ENCODE data around the gene TRMO.
"Not testable (repeated sequence)": the region's sequence is repeated elsewhere in the genome, so short reads cannot be mapped to it uniquely, and the experiment has no call there.

TRMO gene

DNA sequence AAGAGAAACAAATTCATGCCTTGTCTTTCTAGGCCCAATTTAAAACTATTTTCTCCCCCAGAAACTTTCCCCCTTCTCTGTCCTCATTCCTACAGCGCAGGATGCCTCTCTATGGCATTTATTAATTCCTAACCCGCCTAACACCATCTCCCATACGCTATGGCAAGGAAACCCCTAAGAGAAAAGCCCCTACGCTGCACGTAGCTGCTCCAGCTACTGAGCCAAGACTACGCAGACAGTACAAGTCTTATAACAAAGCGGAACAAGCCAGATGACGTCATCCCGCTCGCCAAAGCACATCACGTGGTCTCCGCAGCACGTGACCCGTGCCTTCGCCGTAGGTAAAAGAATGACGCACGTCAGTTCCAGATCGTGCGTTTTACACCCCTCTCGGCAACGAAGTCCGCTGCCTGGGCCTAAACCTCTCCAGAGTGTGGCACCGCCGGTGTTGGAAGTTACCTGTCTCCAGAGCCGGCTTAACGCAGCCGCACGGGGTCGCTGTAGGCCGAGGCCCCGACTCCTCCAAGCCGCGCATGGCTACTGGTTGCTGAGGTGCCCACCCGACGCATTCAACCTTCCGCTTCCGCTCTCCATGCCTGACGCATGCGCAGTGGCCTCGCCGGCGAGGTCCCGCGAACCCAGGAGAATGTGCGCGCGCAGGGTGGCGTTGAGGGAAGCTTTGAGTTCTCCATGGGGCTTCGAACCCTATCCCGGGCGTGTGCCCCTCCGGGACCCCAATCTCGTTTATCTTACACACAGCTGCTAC, at the start of gene TRMO:
Gene TRMO, minus strand, starts transcription at position 542 of the 766 bp plus-strand sequence. Its CDS starts 7 bp downstream, at position 535.
- H3K27me3 ChIP-seq (ENCODE audit: low read depth), result peaks cover 12% of the 10 kb centered on the region
- in situ Hi-C loops (cut with MboI; ENCODE audit: low sequenced_read_pairs), result loop anchor here (25.0 kb wide), 1 partner anchor 340 kb away; the partner anchor contains the start of gene TBC1D2
- no peaks in the 10 kb centered on the region for H3K9me3 ChIP-seq

GRCh38 chr9:97970165-97970564, 47.9 kb upstream of the TRMO start:
- no peak overlapping the region for H3K4me3 ChIP-seq
- H3K4me1 ChIP-seq, result no peaks in the 10 kb centered on the region
- in situ Hi-C loops (cut with MboI; ENCODE audit: low sequenced_read_pairs), result no loop called here
- peaks cover 5% of the 10 kb centered on the region; the same call in 1 of the 2 replicates for H3K27me3 ChIP-seq (ENCODE audit: low read depth)
- no peaks in the 10 kb centered on the region for H3K36me3 ChIP-seq (replicated peaks)
- no peaks in the 10 kb centered on the region for H3K9me3 ChIP-seq
- DNase-seq (ENCODE audit: low spot score in 2 of 2), result no peak

More for the DNA sequence above, at the start of gene TRMO:
- Histone ChIP-seq H3K4me3 (peak within 1 kb of the TSS; percentile 50), H3K4me1 (peaks cover 11% of the 10 kb centered on the region), H3K36me3 (replicated peaks) (no peaks in the 10 kb centered on the region)
- DNase-seq (ENCODE audit: low spot score in 2 of 2), result peak; percentile 94 to 97

GRCh38 chr9:97969014-97969413, 46.7 kb upstream of the TRMO start:
- no peak for DNase-seq (ENCODE audit: low spot score in 2 of 2)
- H3K36me3 ChIP-seq (replicated peaks), result no peaks in the 10 kb centered on the region
- H3K4me1 ChIP-seq, result no peaks in the 10 kb centered on the region
- in situ Hi-C loops (cut with MboI; ENCODE audit: low sequenced_read_pairs), result no loop called here
- H3K9me3 ChIP-seq, result no peaks in the 10 kb centered on the region
- H3K4me3 ChIP-seq, result no peak overlapping the region
- H3K27me3 ChIP-seq (ENCODE audit: low read depth), result peaks cover 5% of the 10 kb centered on the region; the same call in 1 of the 2 replicates

DNA sequence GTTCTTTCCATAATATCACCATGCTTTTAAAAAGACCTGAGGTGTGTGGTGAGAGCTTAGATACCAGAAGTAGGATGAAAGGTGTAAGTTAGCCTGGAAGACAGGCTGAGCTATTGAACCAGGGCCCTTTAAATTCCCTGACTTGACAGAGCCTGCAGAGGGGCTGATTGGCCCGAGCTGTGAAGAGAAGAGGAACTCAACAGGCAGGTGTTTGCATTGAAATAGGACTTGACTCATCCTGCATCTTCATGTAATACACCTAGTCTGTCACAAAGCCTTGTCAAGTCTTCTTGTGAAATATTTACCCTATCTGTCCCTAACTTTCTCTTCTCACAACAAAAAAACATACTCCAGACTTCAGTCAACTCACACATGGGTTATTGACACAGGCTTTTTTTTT, 44.2 kb upstream of the TRMO start:
- no peaks in the 10 kb centered on the region for H3K27me3 ChIP-seq (ENCODE audit: low read depth)
- in situ Hi-C loops (cut with MboI; ENCODE audit: low sequenced_read_pairs), result no loop called here
- no peaks in the 10 kb centered on the region for H3K9me3 ChIP-seq
- no peaks in the 10 kb centered on the region for H3K36me3 ChIP-seq (replicated peaks)
- peaks cover 12% of the 10 kb centered on the region for H3K4me1 ChIP-seq
- no peak for DNase-seq (ENCODE audit: low spot score in 2 of 2)
- H3K4me3 ChIP-seq, result no peak overlapping the region

GRCh38 chr9:97964901-97965300, 42.6 kb upstream of the TRMO start:
- no peaks in the 10 kb centered on the region for H3K27me3 ChIP-seq (ENCODE audit: low read depth)
- DNase-seq (ENCODE audit: low spot score in 2 of 2), result no peak
- no peak overlapping the region for H3K4me3 ChIP-seq
- in situ Hi-C loops (cut with MboI; ENCODE audit: low sequenced_read_pairs), result no loop called here
- peaks cover 14% of the 10 kb centered on the region for H3K4me1 ChIP-seq
- H3K36me3 ChIP-seq (replicated peaks), result no peaks in the 10 kb centered on the region
- no peaks in the 10 kb centered on the region for H3K9me3 ChIP-seq

- in situ Hi-C loops (cut with MboI; ENCODE audit: low sequenced_read_pairs), result no loop called here
These were observed 40.9 kb upstream of the TRMO start for GRCh38 chr9:97963232-97963631.

DNA sequence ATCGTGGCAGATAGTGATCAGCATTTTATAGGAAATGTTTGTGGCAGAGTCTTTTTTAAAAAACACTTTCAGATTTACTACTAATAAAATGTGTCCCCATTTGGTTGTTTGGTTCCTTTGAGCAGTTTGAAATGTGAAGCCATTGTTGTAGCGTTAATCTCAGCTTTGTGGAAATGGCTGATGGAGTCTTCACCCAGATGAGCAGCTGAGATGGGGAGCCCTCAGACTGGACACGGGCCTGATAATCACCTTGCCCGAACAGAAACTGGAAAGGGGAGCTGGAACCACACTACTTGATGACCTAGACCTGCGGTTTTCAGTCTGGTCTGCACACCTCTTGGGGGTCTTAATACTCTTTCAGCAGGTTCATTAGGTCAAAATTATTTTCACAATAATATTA, 40.3 kb upstream of the TRMO start:
- Histone ChIP-seq H3K4me1 (peaks cover 14% of the 10 kb centered on the region), H3K27me3 (ENCODE audit: low read depth) (no peaks in the 10 kb centered on the region), H3K9me3 (no peaks in the 10 kb centered on the region), H3K4me3 (no peak overlapping the region), H3K36me3 (replicated peaks) (no peaks in the 10 kb centered on the region)
- in situ Hi-C loops (cut with MboI; ENCODE audit: low sequenced_read_pairs), result no loop called here
- peak in 1 of 2 experiments; percentile 26 for DNase-seq (ENCODE audit: low spot score in 2 of 2)

More at GRCh38 chr9:97963232-97963631, 40.9 kb upstream of the TRMO start:
- peaks cover 14% of the 10 kb centered on the region for H3K4me1 ChIP-seq
- no peak for DNase-seq (ENCODE audit: low spot score in 2 of 2)
- H3K9me3 ChIP-seq, result no peaks in the 10 kb centered on the region
- H3K4me3 ChIP-seq, result no peak overlapping the region
- no peaks in the 10 kb centered on the region for H3K36me3 ChIP-seq (replicated peaks)
- no peaks in the 10 kb centered on the region for H3K27me3 ChIP-seq (ENCODE audit: low read depth)

DNA sequence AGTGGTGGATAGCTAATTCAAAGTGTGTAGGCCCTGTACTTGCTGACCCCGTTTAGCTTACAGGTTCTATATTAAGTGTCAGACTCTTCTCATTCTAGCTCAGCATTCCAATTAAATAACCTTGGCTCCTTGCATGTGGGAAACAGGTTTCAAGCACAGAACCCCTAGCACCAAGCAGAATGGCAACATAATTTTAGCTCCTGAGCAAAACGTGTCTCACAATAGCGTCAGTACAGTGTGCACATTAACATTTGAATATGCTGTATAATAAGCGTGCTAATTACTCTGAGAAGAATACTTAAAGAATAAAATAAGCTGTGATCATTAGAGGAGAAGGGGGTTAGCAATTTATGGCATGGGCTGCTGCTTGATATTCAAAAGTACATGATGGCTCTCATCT, 39.8 kb upstream of the TRMO start:
- DNase-seq (ENCODE audit: low spot score in 2 of 2), result peak; percentile 48 to 85
- no peaks in the 10 kb centered on the region for H3K9me3 ChIP-seq
- in situ Hi-C loops (cut with MboI; ENCODE audit: low sequenced_read_pairs), result no loop called here
- no peaks in the 10 kb centered on the region for H3K27me3 ChIP-seq (ENCODE audit: low read depth)
- H3K4me3 ChIP-seq, result no peak overlapping the region
- no peaks in the 10 kb centered on the region for H3K36me3 ChIP-seq (replicated peaks)
- peaks cover 14% of the 10 kb centered on the region for H3K4me1 ChIP-seq

GRCh38 chr9:97961361-97961760, 39.1 kb upstream of the TRMO start:
- H3K9me3 ChIP-seq, result no peaks in the 10 kb centered on the region
- in situ Hi-C loops (cut with MboI; ENCODE audit: low sequenced_read_pairs), result no loop called here
- no peak for DNase-seq (ENCODE audit: low spot score in 2 of 2)

GRCh38 chr9:97960678-97961328, 38.5 kb upstream of the TRMO start:
- H3K27me3 ChIP-seq (ENCODE audit: low read depth); in situ Hi-C loops (cut with MboI; ENCODE audit: low sequenced_read_pairs); DNase-seq (ENCODE audit: low spot score in 2 of 2); H3K36me3 ChIP-seq (replicated peaks); H3K9me3 ChIP-seq; H3K4me3 ChIP-seq: not testable (repeated sequence)
- peaks cover 14% of the 10 kb centered on the region for H3K4me1 ChIP-seq

More at GRCh38 chr9:97961361-97961760, 39.1 kb upstream of the TRMO start:
- H3K4me3 ChIP-seq, result no peak overlapping the region
- H3K27me3 ChIP-seq (ENCODE audit: low read depth), result no peaks in the 10 kb centered on the region
- peaks cover 14% of the 10 kb centered on the region for H3K4me1 ChIP-seq
- no peaks in the 10 kb centered on the region for H3K36me3 ChIP-seq (replicated peaks)

- Histone ChIP-seq H3K27me3 (ENCODE audit: low read depth) (no peaks in the 10 kb centered on the region), H3K4me1 (peaks cover 14% of the 10 kb centered on the region), H3K36me3 (replicated peaks) (no peaks in the 10 kb centered on the region), H3K4me3 (no peak overlapping the region), H3K9me3 (no peaks in the 10 kb centered on the region)
- no peak for DNase-seq (ENCODE audit: low spot score in 2 of 2)
- in situ Hi-C loops (cut with MboI; ENCODE audit: low sequenced_read_pairs), result no loop called here
These were observed 37.3 kb upstream of the TRMO start for GRCh38 chr9:97959585-97959984.

GRCh38 chr9:97958812-97959511, 36.7 kb upstream of the TRMO start:
- H3K9me3 ChIP-seq, result no peaks in the 10 kb centered on the region
- peaks cover 14% of the 10 kb centered on the region for H3K4me1 ChIP-seq
- no peak for DNase-seq (ENCODE audit: low spot score in 2 of 2)
- in situ Hi-C loops (cut with MboI; ENCODE audit: low sequenced_read_pairs), result no loop called here
- no peaks in the 10 kb centered on the region for H3K36me3 ChIP-seq (replicated peaks)
- no peak overlapping the region for H3K4me3 ChIP-seq
- H3K27me3 ChIP-seq (ENCODE audit: low read depth), result no peaks in the 10 kb centered on the region

DNA sequence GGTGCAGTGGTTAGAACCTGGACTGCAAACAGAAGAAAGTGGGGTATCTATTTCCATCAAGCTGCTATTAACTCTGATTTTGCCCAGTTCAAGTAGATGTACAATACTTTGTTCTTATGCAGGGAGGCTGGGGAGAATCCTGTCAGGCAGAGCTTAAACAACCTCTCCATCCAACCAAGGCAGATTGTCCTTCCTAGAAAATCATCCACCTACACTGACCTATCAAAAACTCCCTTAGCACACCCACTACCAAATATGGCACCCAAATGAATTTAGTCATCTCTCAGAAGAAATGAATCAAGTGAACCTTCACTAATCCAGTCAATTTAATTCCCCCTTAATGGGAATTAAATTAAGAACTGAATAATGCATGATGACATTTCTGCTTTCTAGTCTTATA, 34.0 kb upstream of the TRMO start:
- in situ Hi-C loops (cut with MboI; ENCODE audit: low sequenced_read_pairs), result no loop called here

More for the DNA sequence above, 34.0 kb upstream of the TRMO start:
- H3K4me1 ChIP-seq, result peaks cover under 1% of the 10 kb centered on the region; the same call in 1 of the 2 replicates
- H3K27me3 ChIP-seq (ENCODE audit: low read depth), result no peaks in the 10 kb centered on the region
- no peak for DNase-seq (ENCODE audit: low spot score in 2 of 2)
- no peaks in the 10 kb centered on the region for H3K36me3 ChIP-seq (replicated peaks)
- no peaks in the 10 kb centered on the region; the same call in 1 of the 2 replicates for H3K9me3 ChIP-seq
- no peak overlapping the region for H3K4me3 ChIP-seq

Data from HAP-1 (cell line).